ENCODE results near the gene FCHSD2.

- TF ChIP-seq POLR2AphosphoS5 (IDR thresholded peaks at IDR 0.05) = no peak
- no peak for TF ChIP-seq POLR2A (IDR thresholded peaks at IDR 0.05)
- TF ChIP-seq CTCF (IDR thresholded peaks at IDR 0.05) = no peak
These were observed 187.3 kb downstream of the FCHSD2 start for GRCh38 chr11:72954860-72955259.

Measured in gastroesophageal sphincter (tissue), 3 donors.